ENCODE data around the gene ASPHD2.
A peak's percentile ranks its signal among the peaks of the same experiment; 100 is the strongest.
"Not testable (repeated sequence)": the region's sequence is repeated elsewhere in the genome, so short reads cannot be mapped to it uniquely, and the experiment has no call there.

Gene ASPHD2, protein sequence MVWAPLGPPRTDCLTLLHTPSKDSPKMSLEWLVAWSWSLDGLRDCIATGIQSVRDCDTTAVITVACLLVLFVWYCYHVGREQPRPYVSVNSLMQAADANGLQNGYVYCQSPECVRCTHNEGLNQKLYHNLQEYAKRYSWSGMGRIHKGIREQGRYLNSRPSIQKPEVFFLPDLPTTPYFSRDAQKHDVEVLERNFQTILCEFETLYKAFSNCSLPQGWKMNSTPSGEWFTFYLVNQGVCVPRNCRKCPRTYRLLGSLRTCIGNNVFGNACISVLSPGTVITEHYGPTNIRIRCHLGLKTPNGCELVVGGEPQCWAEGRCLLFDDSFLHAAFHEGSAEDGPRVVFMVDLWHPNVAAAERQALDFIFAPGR

DNA sequence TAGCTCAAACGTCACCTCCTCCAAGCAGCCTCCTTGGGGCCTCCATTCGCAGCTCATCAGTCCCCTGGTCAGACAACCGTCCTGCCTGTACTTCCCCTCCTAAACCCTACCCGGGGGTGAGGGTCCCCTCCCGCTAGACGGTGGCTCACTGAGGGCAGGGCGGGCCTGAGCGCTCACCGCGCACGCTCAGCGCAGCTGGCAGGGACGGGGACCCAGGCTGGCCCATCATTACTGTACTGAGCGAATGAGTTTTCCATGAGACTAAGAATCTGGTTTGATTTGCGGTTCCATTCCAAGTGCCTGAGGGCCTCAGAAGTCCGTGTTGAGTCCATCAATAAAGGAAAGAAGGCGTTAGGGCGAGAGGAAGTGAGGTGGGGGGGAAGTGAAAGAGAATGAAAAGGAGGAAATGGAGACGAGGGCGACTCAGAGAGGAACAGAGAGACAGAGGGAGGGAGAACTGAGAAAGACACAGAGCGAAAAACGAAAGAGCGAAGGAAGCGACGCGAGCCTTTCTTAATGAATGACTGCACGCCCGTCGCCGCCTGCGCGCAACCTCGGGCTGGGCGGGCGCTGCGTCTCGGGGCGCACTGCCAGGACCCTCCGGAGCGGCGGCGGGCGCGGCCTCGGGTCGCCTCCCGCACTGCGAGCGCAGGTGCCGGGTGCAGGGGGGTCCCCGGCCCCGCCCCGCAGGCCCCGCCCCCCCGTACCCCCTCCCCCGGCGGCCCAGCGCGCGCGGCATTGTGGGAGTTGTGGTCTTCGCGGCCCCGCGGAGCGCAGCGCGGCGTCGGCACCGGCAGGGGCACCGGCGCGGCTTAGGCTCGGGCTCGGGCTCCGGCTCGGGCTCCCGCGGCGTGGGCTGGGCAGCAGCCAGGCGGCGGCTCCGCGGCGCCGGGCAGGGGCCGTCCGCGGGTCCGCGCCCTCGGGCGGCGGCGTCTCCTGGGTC is at the start of gene ASPHD2:
Gene ASPHD2 (plus strand): TSS at position 746 of the 943 bp plus-strand sequence. CDS start 4,356 bp downstream, outside the sequence.
- DNase-seq = peak; percentile 44 to 80 (median 53)

DNA sequence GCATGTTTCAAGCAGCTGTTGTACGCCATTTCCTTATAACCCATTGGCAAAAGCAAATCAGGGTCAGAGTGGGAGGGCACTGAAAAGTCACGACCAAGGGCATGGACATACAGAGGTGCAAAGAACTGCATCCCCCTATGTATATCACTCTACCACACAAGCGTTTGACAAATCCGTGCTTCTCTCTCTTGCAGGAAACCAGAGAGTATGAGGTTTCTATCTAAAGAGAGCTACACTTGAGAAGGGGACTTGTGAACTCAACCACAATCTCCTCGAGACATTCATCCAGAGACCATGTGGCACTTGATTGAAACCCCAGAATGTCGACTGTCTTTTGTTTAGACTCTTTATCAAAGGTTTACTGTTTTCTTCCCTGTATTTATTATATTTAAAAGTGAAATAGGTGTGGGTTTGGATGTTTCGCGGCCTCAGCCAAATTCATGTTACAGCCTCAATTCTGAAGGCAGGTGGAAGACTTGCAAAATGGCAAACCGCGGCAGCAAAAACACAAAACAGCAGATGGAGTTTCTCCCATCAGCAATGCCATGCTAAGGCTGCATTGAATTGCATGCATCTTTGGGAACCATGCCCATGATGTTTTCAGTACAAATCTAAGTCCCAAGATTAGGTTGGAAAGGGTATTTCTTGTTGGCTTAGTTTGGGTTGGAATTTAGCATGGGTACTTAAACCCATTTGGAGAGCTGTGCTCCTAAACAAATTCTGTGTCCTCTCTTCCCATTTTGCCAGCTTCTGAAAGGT is 48.8 kb upstream of the ASPHD2 start:
- DNase-seq = no peak

DNA sequence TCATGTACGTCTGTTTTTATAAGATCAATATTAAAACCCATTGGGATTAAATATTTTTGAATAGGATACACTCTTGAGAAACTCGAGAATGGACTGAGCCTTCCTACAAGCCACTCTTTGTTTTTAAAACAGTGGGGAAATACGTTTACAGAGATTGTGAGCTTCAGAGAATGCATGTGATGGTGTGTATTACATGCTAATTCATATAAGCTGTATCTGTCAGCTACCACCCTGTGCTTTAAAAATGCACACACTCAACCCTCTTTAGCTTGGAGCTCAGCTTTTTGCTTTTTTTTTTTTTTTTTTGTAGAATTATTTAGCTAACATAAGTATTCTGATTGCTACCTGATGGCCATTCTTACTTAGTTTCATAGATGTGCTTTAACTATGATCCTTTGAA is 46.3 kb upstream of the ASPHD2 start:
- no peak for DNase-seq

DNA sequence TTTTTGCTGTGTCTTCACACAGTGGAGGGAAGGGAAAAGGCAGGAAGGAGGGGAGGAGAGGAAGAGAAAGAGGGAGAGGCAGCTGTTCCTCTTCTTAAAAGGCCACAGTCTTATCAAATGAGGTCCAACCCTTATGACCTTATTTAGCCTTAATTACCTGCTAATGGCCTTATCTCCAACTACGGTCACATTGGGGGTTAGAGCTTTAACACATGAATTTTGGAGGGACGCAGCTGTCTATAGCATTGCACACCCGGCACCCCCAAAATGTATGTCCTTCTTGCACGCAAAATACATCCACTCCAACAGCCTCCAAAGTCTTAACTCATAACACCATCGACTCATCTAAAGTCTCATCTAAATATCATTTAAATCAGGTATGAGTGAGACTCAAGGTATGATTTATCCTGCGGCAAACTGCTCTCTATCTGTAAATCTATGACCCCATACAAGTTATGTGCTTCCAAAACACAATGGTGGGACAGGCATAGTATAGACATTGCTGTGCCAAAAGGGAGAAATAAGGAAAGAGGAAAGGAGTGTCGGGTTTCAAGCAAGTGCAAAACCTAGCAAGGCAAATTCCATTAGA is 45.0 kb upstream of the ASPHD2 start:
- DNase-seq = no peak

DNA sequence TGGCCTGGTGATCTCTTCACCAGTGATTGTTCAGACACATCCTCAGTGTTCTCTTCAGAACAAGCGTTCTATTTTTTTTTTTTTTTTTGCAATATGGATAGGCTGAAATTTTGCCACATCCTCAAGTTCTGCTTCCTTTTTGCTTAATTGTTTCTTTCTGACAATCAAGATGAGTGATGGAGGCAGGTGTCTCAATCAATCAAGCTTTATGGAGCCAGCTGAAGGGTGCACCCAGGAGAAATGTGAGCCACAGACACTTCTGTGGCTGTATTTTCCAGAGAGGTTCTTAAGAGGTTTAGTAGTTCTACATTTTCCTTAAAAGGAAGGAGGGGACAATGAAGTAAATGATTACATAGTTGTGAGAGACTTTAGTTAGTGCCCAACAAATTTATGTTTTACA is 43.9 kb upstream of the ASPHD2 start:
- no peak for DNase-seq

DNA sequence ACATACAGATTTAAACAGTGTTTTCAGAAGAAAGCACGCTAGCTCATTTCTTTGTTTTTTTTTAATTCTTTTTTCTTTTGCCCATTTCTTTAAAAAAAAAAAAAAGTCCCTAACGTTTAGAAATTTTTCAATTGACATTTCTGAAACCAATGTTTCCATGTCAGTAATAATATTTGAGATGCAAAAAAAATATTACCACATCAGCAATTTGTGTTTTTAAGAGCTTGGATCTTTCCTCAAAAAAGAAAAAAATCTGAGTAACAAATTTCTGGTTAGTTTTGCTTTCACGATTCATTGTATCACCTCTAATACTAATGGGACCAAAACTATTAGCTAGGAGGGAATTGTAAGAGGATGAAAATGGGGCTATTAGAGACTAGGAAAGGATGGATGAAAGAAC is 39.9 kb upstream of the ASPHD2 start:
- no peak for DNase-seq

DNA sequence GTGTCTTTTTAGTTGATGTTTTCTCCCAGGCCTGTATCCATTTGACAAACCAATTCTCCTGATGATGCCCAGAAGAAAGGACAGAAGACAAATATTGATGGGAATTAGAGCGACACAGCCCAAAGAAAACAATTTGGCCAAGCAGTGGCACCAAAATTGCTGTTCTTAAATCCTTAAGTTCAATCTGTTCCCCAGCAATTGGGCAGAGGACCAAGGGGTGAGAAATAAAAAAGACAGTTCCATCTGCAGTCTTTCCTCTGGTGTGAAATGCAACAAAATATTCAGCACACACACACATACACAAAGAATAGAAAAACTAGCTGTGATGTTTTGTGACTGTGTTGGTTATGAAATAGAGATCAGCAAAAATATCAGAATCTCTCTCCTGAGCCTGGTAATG is 38.0 kb upstream of the ASPHD2 start:
- no peak for DNase-seq

DNA sequence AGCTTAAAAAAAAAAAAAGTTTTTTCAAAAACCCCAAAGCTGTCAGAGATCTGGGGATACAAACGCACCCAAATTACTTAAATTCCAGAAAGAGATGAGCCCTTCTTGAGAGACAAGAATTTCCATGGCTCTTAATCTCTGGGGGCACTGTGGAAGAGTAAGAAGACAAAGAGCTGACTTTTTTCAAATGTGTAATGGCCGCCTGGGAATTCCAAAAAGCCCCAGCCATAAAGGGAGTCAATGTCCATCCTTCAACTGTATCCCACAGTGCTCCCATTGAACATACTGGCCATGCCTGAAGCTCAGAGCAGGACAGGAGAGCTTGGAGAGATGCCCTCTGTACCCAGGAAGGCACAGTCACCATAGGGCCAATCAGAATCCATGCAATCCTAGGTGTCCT is 37.4 kb upstream of the ASPHD2 start:
- DNase-seq = no peak

DNA sequence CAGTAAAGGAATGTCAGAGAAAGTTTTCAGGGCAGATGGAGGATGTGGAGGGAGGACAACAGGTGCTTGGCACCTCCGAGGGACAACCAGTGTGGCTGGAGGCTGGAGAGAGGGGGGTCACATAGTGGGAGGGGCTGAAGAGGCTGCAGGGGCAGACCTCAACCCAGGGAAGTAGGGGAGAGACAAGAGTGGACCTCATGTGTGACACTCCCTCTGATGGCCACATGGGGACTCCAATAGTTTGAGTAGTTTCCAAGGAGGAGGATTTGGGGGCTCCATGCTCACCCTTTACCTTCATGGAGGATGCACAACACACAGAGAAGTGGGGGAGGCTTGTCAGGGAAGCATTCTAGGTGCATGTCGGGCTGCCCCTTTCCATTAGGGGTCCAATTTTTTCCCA is 35.1 kb upstream of the ASPHD2 start:
- no peak for DNase-seq

DNA sequence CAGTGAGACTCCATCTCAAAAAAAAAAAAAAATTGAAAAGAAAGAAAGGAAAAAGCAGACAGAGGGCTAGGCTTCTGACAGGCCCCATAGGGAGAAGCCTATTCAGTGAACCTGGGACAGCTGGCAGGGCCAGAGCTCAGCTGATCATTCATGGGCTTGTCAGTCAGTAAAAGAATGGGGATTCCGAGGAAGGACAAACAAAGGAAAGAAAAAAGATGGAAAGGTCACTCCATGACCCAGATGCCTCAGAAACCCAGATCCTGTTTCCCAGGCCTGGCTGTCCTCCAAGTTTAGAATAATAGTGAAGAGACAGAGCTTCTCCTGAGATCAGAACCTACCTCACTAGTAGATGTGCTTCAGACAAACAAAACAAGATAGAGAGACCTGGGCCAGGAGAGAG is 34.3 kb upstream of the ASPHD2 start:
- DNase-seq = no peak

DNA sequence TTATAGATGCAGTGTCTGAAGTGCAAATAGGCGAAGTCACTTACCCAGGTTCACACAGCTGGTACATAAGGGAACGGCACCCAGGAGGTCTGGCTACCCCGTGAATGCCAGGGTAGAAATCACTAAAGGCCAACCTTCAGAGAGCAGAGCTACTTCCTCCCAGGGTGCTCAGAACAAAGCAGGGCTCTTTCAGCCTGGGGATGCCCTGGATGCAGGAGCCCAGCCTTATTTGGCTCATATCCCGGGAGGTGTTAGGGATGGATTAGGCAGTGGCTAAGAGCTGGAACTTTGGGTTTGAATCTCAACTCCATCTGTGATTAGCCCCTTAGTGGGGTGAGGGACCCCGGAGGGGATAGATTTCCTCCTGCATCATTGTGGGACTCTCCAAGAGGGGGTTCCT is 33.1 kb upstream of the ASPHD2 start:
- DNase-seq = no peak

DNA sequence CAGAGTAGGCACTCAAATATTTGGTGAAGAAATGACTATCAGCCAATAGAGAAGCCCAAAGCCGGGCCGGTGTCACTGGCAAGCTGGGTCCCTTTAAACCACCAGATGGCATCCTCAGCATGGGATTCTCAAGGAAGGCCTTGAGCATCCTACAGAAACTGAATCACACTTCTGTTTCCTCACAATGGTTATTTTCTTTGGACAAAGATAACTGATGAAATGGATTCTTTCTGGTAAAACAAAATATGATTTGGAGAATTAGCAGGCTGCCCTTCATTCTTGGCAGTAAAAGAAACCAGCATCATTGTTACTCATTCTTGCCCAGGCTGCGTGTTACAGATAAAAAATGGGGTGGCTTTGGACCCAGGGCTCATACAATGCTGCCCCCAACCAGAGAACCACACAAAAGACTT is 30.3 kb upstream of the ASPHD2 start:
- DNase-seq = peak in 1 of 4 experiments; percentile 14

DNA sequence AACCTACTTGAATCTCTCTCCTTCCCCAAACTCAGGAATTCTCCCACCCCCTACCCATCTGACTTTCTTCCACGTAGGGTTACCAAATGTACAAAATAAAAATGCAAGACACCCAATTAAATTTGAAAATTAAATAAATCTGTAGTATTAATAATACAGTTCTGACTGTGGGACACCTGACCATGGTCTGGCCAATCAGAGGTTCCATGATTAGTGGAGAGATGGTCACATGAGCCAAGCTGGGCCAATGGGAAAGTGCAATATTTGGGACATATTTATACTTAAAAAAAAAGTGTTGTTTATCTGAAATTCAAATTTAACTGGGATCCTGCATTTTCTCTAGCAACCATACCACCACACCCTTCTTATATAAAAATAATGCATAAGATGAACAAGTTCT is 29.8 kb upstream of the ASPHD2 start:
- no peak for DNase-seq

DNA sequence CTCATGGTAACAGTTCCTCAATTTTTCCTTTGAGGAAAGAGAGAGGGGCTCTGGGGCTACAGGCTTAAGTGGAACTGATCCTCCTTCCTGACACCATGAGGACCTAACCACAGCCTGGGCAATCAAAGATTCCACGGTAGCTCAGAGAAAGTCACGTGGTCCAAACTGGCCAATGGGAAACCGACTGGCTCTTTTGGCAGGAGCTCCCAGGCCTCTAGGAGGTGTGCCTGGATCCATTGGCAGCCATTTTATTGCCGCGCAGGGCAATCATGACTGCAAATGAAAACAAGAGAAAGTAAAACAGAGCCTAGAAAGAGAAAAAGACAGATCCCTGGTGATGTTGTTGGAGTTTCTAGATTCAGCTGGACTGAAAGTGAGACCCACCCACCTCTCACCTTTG is 27.3 kb upstream of the ASPHD2 start:
- no peak for DNase-seq

DNA sequence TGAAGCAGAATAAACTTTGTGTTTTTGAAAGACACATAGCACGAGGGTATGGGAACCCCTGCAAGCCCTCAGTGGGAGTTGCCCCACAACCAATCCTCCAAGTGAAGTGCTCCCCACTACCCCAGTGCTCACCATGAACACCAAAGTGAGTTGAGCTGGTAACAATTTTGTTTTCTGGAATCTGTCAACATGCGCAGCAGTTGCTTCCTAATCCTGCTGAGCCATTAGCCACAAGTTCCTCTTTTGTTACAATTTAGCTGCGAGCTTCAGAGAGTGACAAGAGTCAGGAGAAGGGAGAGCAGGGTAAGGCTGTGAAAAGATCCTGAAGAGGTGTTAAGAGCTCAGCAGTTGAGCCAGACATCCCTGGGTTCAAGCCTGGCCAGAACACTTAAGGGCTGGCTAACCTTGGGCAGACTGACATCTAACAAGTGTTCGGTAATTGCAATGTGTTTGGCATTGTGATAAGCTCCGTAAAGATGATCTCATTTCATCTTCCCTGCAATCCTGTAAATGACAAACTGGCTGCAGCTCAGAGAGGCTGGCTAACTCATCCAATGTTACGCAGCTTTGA is 24.1 kb upstream of the ASPHD2 start:
- DNase-seq = no peak

DNA sequence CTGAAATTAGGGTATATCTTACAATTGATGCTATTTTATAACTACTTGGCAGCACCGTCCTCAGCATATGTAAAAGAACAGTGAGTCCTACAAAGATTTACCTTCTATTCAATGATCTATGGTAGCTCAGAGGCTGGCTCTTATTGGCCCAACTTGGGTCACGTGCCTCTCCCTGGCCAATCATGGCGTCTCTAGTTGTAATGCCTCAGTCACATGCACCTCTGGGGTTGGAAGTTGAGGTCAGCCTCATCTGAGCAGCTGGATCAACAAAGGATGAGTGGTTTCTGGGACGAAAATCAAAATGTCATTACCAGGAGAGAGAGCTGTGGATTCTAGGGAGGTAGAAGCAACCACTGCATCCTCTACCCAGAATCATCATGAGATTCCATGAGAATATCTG is 22.9 kb upstream of the ASPHD2 start:
- no peak for DNase-seq

DNA sequence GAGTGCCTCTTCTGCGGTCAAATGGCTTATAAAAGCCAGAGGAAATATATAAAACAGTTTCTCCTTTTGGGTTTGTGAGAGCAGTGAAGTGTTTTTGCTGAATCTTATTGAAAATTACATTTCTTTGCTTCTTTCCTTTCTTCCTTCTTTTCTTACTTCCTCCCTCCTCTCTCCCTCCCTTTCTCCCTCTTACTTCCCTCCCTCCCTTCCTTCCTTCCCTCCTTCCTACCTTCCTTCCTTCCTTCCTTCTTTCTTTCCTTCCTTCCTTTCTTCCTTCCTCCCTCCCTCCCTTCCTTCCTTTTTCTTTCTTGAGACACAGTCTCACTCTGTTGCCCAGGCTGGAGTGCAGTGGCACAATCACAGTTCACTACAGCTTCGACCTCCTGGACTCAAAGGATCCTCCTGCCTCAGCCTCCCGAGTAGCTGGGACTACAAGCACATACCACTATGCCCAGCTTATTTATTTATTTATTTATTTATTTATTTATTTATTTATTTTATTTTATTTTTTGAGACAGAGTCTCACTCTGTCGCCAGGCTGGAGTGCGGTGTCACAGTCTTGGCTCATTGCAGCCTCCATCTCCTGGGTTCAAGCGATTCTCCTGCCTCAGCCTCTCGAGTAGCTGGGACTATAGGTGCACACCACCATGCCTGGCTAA is 20.4 kb upstream of the ASPHD2 start:
- not testable (repeated sequence) for DNase-seq

DNA sequence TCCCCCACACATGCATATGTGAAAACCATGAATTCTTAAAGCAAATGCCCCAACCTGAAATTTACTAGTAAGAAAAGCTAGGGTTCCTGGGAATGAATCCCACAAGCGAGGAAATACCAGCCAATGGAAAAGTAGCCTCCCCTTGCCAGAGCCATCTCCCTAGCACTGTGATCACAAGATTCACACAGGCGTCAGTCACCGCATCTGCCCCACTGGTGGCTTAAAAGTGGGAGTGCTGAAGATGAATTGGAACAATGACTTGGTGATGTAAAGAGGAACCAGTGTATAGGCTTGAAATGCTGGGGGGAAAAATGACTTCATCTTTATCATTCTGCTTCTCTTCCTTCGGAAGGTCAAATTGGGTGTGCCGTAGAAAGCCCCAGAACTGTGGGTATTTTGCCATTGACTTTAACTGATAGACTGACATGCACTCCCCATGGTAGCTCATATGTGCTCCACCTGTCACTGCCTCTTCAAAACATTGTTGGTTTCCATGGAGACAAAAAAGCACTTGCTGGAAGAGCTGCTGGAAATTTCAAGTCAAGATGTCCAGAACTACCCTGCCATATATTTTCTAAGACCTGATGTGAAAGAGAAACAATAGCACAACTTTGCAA is 19.2 kb upstream of the ASPHD2 start:
- no peak for DNase-seq

DNA sequence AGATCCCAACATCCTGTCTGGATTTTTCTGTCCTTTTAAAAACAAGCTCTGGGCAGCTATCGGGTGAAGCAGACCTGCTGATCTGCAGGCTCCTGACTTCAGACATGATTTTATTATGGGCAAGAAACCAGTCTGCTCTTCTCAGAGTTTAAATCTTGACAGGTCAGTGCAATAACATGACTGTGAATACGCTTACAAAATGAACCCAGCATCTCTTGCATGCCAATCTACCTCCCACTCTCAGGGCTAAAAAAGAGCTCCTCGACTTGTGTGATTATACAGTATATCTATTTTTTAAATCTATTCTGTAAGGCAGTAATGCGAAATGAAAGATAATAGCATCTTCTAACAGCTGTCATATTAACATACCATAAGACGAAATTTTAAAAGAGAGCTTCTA is 18.7 kb upstream of the ASPHD2 start:
- no peak for DNase-seq

DNA sequence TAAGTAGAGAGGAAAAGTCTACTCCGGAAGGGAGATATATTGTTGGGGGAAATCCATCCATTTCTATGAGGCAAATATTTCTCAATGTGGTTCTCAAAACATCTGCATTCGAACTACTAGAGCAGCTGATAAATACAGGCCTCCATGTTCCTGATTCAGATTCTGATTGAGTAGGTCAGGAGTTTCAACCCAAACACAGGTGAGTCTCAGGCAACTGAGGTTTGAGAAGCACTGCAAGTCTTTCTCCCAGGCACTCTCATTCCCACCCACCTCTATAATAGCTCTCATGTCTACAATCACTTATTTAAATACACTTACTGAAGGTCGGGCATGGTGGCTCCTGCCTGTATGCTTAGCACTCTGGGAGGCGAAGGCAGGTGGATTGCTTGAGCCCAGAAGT is 14.7 kb upstream of the ASPHD2 start:
- DNase-seq = no peak

DNA sequence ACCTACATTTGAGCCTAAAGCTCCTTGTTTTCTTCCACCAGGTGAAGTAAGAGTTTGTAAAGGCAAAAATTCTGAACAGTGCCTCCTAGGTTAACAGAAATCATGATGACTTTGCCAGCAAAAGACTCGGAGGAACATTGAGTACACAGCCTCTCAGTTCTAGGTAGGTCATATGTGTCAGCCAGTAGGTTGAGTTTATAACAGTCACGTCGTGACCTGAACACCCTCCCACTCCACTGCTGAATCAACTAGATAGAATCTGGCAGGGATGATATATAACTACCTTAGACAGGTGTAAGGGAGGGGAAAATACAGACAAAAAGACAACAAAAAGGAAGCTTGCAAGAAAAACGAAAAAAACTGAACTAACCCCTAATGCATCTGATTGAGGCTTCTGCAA is 12.8 kb upstream of the ASPHD2 start:
- no peak for DNase-seq
